Skeletal muscle satellite cell (primary cell): Measurements from ENCODE around the gene FNDC3B.

ENCODE experiments used
- H3K27me3 ChIP-seq: 2 replicates; pipeline ENCODE4 v1.7.0; 2013; ENCODE audit warnings: low read length; ENCODE audit not compliant: control insufficient read depth, insufficient read depth
- H3K36me3 ChIP-seq: 2 replicates; pipeline ENCODE4 v1.7.0; 2013; ENCODE audit warnings: mild to moderate bottlenecking, control low read depth, low read length; ENCODE audit not compliant: insufficient read depth
- H3K4me1 ChIP-seq: 2 replicates; pipeline ENCODE4 v1.7.0; 2013; ENCODE audit warnings: low read length; ENCODE audit not compliant: control insufficient read depth, insufficient read depth
- H3K4me2 ChIP-seq: 2 replicates; pipeline ENCODE4 v1.7.0; 2013; ENCODE audit warnings: mild to moderate bottlenecking, low read length
- H3K4me3 ChIP-seq: 2 replicates; pipeline ENCODE4 v1.7.0; 2013; ENCODE audit warnings: low read length
- H3K9ac ChIP-seq: 2 replicates; pipeline ENCODE4 v1.7.0; 2013; ENCODE audit warnings: mild to moderate bottlenecking, low read depth, low read length, moderate library complexity
- H3K9me3 ChIP-seq: replicated peaks from 2 replicates; pipeline ENCODE4 v1.7.0; 2013; ENCODE audit warnings: mild to moderate bottlenecking, control low read depth, low read length

The FNDC3B gene

GRCh38 chr3:172198428-172198827 is 159.1 kb downstream of the FNDC3B start:
- Histone ChIP-seq H3K4me3 (no peak overlapping the region), H3K4me2 (no peak overlapping the region), H3K36me3 (no peaks in the 10 kb centered on the region), H3K9me3 (no peaks in the 10 kb centered on the region), H3K27me3 (no peaks in the 10 kb centered on the region), H3K4me1 (peaks cover 55% of the 10 kb centered on the region), H3K9ac (no peak overlapping the region)

DNA sequence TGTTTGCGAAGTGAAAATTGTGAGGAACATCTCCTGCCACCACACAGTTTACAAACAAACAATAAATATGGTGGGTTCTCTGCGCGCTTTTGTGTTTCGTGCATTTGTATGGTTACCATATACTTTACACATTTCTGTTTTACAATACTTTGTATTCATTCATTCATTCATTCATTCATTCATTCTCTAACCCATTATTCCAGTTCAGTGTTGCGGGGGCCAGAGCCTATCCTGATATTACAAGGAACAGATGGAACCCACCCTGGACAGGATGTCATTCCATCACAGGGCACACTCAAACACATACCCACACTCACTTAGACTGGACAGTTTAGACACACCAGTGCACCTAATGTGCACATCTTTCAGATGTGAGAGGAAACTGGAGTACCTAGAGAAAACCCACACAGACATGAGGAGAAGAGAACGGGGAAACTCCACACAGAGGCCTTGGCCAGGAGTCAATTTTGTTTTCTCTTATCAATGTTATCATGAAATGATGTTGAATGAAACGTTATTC is 160.5 kb downstream of the FNDC3B start:
- H3K4me2 ChIP-seq: peak overlapping the region; percentile 73
- H3K36me3 ChIP-seq: no peaks in the 10 kb centered on the region
- no peak overlapping the region for H3K4me3 ChIP-seq
- peaks cover 60% of the 10 kb centered on the region for H3K4me1 ChIP-seq
- no peaks in the 10 kb centered on the region for H3K9me3 ChIP-seq
- H3K27me3 ChIP-seq: no peaks in the 10 kb centered on the region
- no peak overlapping the region for H3K9ac ChIP-seq

DNA sequence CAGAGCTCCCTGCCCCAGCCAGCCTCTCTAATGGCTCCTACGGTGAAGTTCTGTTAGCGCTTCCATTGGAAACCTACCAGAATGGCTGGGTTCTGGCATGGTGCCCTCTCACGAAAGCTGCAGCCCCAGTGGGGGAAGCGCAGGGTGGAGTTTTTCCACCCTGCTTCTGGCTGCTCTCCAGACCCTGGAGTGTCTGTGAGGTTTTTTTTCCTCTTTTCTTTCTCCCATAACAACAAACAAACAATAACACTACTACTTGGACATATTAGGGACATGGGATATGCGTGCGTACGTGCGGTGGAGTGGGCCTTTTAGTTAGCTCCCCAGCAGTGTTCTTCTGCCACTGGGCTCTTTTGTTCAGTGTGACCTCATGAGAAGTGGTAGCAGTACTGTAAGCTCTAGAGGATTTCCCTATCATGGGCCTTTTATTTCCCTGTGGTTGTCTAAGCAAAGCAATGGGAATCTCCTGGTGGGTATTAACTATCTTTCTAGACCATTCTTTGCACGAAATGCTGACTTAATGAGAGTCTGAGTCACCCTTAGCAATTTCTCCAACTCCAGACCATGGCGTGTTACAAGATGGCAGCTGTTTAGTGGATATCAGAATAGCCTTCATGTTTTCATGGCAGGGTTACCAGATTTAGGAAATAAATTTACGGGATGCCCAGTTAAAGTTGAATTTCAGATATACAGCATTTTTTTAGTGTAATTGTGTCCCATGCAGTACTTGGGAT is 161.9 kb downstream of the FNDC3B start:
- Histone ChIP-seq H3K4me2 (peak overlapping the region; percentile 73), H3K27me3 (no peaks in the 10 kb centered on the region), H3K4me3 (peak overlapping the region; percentile 40), H3K9me3 (no peaks in the 10 kb centered on the region), H3K9ac (peak overlapping the region; percentile 79), H3K36me3 (no peaks in the 10 kb centered on the region), H3K4me1 (peaks cover 54% of the 10 kb centered on the region)

GRCh38 chr3:172201870-172202236 is 162.5 kb downstream of the FNDC3B start:
- Histone ChIP-seq H3K4me1 (peaks cover 54% of the 10 kb centered on the region), H3K4me3 (peak overlapping the region; percentile 29), H3K9me3 (no peaks in the 10 kb centered on the region), H3K9ac (peak overlapping the region; percentile 79), H3K4me2 (peak overlapping the region; percentile 73), H3K27me3 (no peaks in the 10 kb centered on the region), H3K36me3 (no peaks in the 10 kb centered on the region)

- no peaks in the 10 kb centered on the region for H3K9me3 ChIP-seq
- peaks cover 54% of the 10 kb centered on the region for H3K4me1 ChIP-seq
- peak overlapping the region; percentile 79 for H3K9ac ChIP-seq
- H3K27me3 ChIP-seq: no peaks in the 10 kb centered on the region
- no peaks in the 10 kb centered on the region for H3K36me3 ChIP-seq
- H3K4me3 ChIP-seq: peak overlapping the region; percentile 1
- H3K4me2 ChIP-seq: peak overlapping the region; percentile 73
These were observed 163.4 kb downstream of the FNDC3B start for GRCh38 chr3:172202797-172203196.

DNA sequence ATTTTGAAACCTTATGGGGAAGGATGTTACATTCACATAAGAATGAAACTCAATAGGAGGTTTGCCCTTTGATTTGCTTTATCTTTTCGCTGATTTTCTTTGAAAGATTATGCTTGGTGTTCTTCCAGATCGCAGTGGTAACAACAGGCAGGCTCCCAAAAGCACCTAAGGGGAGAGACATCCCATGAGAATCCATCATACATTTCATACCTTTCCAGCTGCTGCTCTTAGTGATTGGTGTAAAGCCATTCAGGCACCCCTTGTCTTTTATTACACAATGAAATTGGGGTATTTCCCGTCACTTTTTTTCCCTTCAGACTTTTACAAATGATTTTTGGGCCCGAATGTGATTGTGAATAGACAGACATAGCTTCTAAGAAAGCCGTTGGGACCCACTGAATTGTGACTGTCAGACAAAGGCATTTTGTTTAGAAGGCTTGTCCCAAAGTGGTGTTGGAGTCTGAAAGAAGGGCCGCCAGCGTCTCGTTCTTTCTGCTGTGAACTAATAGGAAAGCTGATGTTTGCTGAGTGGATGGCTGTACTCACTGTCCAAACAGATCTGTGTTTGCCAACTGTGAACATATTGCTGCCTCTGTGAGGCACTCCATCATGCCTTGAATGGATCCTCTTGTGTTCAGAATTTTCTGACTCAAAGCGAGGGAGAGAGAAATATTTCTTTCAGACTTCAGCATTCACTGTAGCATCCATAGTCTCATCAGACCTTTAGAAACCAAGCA is 164.3 kb downstream of the FNDC3B start:
- Histone ChIP-seq H3K4me1 (peaks cover 60% of the 10 kb centered on the region), H3K9ac (peak overlapping the region; percentile 79), H3K9me3 (no peaks in the 10 kb centered on the region), H3K36me3 (no peaks in the 10 kb centered on the region), H3K27me3 (no peaks in the 10 kb centered on the region), H3K4me3 (peak overlapping the region; percentile 9), H3K4me2 (peak overlapping the region; percentile 73)

GRCh38 chr3:172204716-172205115 is 165.3 kb downstream of the FNDC3B start:
- no peaks in the 10 kb centered on the region for H3K27me3 ChIP-seq
- no peak overlapping the region for H3K9ac ChIP-seq

GRCh38 chr3:172208586-172209332 is 169.4 kb downstream of the FNDC3B start:
- Histone ChIP-seq H3K4me3 (peak overlapping the region; percentile 38), H3K9ac (peak overlapping the region; percentile 69)

More at GRCh38 chr3:172204716-172205115, 165.3 kb downstream of the FNDC3B start:
- Histone ChIP-seq H3K4me1 (peaks cover 70% of the 10 kb centered on the region), H3K9me3 (no peaks in the 10 kb centered on the region), H3K36me3 (no peaks in the 10 kb centered on the region), H3K4me2 (no peak overlapping the region), H3K4me3 (no peak overlapping the region)

GRCh38 chr3:172209333-172210321 is 170.2 kb downstream of the FNDC3B start:
- peaks cover 9% of the 10 kb centered on the region for H3K36me3 ChIP-seq
- no peaks in the 10 kb centered on the region for H3K27me3 ChIP-seq
- peak overlapping the region; percentile 69 for H3K9ac ChIP-seq
- H3K4me1 ChIP-seq: peaks cover 63% of the 10 kb centered on the region
- peak overlapping the region; percentile 48 for H3K4me3 ChIP-seq
- H3K4me2 ChIP-seq: peak overlapping the region; percentile 74
- no peaks in the 10 kb centered on the region for H3K9me3 ChIP-seq

More at GRCh38 chr3:172208586-172209332, 169.4 kb downstream of the FNDC3B start:
- Histone ChIP-seq H3K36me3 (peaks cover 9% of the 10 kb centered on the region), H3K9me3 (no peaks in the 10 kb centered on the region), H3K27me3 (no peaks in the 10 kb centered on the region), H3K4me1 (peaks cover 71% of the 10 kb centered on the region), H3K4me2 (peak overlapping the region; percentile 74)

DNA sequence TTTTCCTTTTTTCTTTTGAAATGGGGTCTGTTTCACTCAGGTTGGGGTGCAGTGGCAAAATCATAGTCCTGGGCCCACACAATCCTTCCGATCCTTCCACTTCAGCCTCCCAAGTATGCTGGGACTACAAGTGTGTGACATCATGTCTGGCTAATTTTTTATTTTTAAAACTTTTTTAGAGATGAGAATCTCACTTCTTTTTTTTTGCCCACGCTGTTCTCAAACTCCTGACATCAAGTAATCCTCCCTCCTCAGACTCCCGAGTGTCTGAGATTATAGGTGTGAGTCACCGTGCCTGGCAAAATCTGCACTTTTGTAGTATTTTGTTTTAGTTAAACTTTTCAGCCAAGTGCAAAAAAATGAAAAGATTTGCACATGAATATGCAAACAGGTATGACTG is 171.0 kb downstream of the FNDC3B start:
- Histone ChIP-seq H3K36me3 (peaks cover 9% of the 10 kb centered on the region), H3K4me1 (peaks cover 58% of the 10 kb centered on the region), H3K9me3 (no peaks in the 10 kb centered on the region)

More for the DNA sequence above, 171.0 kb downstream of the FNDC3B start:
- Histone ChIP-seq H3K9ac (peak overlapping the region; percentile 69), H3K27me3 (no peaks in the 10 kb centered on the region), H3K4me3 (no peak overlapping the region), H3K4me2 (peak overlapping the region; percentile 74)
